Activated CD4-positive, CD25-positive, alpha-beta regulatory T cell treated with anti-CD3 and anti-CD28 coated beads, Interleukin-2, amount 50 U/mL, for 16 hours (primary cell): ENCODE results near the gene DDHD1.
"Not testable (repeated sequence)": the region's sequence is repeated elsewhere in the genome, so short reads cannot be mapped to it uniquely, and the experiment has no call there.

Experiments
- DNase-seq: peaks from one replicate; pipeline ENCODE4 v3.0.0-alpha.2; 2020; ENCODE audit warnings: low read depth, low spot score

Gene DDHD1

DNA sequence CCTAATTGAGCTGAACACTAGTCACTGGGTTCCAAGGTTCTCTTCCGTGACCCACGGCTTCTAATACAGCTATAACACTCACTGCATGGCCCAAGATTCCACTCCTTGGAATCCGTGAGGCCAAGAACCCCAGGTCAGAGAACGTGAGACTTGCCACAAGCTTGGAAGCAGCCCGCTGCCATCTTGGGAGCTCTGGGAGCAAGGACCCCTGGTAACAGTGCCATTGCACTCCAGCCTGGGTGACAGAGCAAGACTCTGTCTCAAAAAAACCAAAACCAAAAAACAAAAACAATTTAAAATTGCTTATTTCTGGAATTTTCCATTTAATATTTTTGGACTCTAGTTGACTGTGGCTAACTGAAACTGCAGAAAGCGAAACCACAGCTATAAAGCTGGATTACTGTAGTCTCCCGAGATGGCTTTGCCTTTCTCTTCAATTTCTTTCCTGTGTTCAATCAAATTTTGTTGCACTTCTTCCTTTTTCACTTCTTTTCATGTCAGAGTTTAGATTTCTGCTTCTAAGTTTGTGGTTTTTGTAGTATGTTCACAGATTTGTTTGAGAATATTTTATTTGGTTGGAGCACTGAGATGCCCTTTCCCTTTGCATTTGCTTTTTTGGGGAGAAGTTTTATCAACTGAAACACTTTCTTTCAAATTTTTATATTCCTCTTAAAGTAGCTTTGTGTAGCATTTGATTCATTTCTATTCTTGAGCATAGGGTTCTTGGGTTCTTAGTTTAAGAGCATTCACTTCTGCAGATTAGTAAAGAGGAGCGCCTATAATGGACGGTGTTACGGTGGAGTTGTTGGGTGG is 44.6 kb downstream of the DDHD1 start:
- no peak for DNase-seq

DNA sequence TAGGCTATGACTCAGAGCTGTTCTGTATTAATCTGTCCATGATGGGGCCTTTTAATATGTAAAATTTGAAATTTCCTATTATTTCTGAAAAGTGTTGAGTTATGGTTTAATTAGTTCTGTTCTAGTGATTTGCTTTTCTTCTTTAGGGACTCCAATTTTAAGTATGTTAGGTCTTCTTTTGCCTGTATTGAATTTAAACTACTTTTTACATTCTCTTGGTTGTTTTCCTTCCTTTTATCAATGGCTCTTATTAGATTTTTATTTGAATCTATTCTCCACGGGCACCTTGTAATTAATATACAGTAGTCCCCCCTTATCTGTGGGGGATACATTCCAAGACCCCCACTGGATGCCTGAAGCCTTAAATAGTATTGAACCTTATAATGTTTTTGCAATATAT is 46.4 kb downstream of the DDHD1 start:
- no peak for DNase-seq

DNA sequence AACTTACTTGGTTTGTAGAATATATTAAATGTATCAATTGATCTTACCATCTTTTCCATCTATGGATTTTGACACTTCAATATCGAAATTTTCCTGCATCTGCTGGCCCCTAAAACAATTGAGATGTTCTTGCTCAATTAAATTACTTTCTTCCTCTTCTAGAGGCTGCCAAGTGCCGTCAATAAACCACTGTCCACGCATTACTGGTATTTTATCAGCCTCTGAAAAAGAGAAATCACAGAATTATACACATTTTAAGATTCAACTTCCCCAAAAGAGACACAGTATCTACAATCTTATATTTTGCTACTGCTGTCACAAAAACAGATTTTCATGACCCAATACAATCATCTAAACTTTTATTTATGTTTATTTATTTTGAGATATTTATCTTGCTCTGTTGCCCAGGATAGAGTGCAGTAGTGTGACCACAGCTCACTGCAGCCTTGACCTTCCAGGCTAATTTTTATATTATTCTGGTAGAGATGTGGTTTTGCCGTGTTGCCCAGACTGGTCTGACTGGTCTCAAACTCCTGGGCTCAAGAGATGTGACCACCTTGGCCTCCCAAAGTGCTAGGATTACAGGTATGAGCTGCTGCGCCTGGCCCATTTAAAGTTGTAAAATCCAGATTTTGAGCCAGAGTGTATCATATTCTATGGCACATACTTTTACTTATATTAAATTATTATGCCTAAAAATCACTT is 49.3 kb downstream of the DDHD1 start:
- DNase-seq, result no peak

DNA sequence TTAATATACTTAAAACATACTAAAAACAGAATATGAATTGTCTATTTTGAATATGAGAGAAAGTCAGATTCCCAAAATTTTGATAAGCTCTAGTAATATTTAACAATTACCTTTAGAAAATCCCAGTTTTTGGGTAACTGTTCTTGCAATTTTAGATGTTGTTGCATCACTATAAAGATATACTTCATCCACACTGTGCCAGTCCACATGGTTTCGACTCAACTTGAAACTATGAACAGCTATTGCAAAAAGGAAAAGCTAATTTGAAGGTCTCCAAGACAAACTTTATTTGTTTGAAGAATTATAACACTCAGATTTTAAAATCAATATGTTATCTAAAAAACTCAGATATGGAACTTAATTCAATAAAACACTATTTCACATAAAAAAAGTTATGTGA is 59.9 kb downstream of the DDHD1 start:
- no peak for DNase-seq

DNA sequence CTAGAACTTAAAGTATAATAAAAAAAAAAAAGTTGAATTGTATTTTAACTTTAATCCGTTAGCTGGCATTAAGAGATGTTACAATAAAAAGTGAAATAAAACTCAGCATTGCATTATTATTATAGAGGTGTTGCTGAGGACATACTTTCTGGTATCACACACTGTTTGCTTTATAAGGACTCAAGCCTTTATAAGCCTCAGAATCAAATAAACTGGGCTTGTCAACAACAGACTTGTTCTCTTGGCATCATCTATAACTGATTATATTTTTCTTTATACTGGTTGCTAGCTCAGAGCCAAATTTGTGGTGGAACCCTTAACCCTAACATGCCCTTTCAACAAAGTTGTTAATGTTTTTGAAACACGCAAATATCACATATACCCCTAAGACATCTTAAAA is 62.3 kb downstream of the DDHD1 start:
- DNase-seq, result no peak

DNA sequence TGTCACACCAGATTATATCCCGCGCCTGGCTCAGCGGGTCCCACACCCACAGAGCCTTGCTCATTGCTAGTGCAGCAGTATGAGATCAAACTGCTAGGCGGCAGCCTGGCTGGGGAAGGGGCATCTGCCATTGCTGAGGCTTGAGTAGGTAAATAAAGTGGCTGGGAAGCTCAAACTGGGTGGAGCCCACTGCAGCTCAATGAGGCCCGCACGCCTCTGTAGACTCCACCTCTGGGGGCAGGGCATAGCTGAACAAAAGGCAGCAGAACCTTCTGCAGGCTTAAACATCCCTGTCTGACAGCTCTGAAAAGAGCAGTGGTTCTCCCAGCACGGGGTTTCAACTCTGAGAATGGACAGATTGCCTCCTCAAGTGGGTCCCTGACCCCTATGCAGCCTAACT is 68.2 kb downstream of the DDHD1 start:
- DNase-seq, result not testable (repeated sequence)

DNA sequence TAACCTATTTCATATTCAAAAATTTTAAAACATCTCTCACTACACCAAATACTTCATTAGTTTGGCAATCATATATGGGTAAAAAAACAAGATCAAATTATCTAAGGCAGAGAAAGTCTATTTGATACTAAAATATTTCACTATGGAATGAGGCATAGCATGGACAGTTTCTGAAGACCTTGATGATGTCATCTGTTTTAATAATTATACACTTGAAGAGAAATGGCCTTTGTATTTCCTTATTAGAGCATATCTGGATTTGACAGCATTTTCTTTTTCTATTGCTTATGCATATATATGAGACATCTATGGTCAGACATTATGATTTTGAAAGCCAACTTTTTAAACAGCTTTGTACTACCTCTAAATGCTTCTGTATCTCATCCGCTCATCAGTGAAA is 88.6 kb downstream of the DDHD1 start:
- no peak for DNase-seq

DNA sequence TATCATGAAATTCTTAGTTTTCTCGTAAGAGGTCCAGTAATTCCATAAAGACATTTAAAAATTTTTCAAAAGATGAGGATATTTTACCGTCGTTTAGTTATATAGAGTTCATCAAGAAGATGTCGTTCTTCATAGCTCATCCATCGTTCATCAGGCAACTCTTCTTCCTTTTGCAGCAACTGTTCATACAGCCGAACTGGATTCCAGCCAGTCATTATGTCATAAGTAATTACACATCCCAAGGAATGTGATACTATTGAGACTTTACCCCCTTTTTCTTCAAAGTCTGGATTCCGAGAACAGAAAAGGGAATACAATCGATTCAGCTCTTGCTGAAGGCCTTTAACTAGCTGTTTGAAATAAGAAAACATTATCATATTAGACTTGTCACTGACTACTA is 90.3 kb downstream of the DDHD1 start:
- no peak for DNase-seq

DNA sequence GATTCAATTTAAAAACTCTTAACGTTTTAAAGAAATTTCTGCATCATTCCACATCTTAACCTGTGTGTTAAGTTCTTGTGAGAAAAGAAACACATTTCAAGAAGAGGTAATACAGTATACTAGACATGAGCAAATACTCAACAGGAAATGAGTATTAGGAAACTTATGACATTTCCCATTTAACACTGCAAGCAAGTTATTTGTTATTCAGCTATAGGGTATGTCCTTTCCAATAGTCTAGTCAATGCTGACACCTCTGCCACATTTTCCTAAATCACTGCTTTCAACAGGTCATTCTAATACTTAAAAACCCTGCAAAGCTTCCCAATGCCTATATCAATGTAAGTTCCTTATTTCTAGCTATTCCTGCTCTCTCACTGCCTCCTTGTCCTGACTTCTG is 93.1 kb downstream of the DDHD1 start:
- DNase-seq, result no peak

DNA sequence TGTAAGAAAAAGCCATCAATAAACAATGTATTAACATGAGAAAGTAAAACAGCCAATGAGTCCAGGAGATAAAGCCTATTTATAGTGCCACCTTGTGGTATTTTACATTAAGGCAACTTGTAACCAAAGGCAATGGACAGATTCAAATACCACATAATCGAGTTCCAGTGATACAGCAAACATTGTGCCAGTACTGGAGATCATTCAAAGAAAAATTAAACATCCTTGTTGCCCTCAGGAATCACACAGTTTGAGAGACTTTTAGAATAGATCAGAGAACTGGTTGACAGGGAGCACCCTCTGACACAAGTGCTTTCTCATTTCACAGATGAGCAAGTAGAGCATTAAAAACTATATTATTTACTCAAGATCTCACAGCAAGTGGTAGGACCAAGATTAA is 98.1 kb downstream of the DDHD1 start:
- DNase-seq, result no peak

DNA sequence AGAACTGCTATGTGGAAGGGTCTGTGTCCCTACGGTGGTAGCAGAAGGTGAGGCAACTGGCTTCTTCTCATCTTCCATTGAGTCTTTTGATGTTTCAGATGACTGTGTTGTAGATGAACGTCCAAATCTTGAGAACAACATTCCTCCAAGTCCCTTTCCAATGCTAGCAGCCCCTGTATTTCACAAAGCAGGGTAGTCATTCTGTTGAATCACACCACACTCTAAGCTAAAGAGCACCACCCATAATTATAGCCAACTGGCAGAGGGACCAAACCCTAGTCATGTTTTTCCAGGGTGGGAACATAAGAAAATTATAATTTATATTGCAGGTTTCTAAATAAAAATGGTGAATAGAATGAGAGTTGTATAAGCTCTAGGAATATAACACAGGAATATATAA is 98.7 kb downstream of the DDHD1 start:
- no peak for DNase-seq

DNA sequence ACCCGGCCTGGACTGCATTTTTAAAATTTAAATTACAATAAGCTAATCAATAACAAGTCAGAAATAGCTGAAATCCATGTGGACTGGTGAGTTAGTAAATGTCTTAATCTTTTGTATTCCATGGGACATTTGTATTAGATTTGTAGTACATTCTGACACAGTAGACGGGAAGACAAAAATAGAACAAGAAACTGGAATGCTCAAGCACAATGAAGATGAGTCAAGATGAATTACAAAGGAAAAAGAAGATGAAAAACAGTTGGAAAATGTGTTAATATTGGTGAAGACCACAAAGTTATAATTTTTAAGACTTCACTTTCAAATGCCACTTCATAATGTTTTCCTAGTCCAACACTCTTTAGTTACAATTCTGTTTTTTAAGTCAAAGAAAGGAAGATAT is 104.5 kb downstream of the DDHD1 start:
- no peak for DNase-seq

DNA sequence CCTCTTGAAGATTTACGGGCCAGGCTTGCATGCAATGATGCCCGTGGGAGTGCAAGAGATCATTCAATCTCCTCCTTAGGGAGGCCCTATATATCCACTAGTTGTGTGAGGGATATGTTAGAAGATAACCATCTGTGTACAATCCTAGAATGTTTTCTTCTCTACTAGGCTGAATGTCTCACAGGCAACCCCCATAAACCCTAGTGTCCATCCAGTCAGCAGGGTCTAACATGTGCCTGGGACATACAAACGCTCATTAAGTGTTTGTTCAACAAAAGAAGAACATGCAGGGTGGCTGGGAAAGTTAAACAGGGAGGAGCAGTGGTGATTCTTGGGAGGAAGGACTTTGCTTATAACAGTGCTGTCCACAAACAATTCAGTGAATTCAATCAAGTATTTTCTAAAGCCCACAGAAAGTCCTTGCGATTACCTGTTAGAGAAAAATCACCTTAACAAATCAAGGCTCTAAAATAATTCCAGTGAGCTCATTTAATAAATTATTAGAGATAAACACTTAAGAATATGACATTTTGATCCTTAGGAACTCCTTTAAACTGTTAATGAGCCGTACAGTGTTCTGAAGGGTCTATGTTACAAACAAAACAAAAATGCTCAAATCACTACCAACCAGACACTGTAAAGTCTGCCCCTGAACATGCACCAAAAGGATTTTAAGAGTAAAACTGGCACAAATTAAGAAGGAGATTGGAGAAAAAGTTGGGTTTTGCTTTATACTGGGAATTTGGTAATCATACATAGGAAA is 105.6 kb downstream of the DDHD1 start:
- no peak for DNase-seq

DNA sequence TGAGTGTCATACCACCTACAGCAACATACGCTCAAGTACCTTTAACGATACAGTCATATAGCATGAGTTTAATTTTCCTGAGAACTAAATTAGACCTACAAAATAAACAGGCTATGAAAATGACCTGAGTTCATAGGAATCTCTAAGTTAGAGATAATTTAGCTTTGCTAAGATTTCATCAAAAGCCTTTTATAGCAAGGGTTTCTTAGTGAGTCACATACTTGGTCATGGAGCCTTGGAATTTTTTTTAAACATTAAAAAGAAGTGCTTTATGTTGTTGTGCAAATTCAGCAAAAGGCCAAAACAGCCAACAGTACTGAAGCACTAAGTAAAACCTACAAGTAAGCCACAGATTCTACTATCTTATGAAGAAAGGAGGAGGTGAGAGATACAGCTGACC is 108.6 kb downstream of the DDHD1 start:
- DNase-seq, result no peak

DNA sequence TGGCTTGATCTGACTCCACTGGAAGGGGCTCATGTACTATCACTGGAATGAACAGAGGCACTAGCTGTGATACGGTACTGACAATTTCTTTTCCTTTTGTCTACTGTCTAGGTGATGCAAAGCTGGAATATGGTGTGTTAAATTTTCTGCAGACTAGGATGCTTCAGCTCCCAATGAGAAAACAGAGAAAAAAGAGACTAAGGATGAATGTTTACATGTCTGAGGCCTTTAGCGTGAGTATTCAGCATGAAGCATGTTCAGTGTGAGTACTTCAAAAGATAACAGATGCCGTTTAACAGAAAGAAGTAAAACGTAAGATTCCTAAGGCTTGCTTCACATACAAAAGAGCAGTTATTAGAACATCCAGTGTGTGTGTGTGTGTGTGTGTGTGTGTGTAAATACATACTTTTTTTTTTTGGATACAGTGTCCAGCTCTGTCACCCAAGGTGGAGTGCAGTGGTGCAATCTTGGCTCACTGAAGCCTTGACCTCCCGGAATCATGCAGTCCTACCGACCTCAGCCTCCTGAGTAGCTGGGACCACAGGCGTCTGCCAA is 110.0 kb downstream of the DDHD1 start:
- no peak for DNase-seq

DNA sequence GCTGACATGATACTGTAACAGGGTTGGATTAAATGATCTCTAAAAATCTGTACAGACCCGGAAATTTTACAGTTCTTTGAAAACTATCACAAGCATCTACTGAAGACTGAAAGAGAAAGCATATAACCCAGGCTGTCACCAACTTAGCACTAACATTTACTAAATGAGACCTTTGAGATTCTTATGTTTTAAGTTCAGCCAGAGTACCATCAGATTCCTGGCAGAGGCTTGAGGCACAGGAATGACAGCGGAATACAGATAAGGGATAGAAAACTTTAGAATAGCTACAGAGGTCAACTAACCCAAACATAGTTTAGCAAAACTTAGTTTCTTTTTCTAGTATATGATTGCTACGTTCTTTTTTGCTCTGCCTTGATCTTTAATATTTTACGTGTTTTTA is 110.6 kb downstream of the DDHD1 start:
- no peak for DNase-seq

DNA sequence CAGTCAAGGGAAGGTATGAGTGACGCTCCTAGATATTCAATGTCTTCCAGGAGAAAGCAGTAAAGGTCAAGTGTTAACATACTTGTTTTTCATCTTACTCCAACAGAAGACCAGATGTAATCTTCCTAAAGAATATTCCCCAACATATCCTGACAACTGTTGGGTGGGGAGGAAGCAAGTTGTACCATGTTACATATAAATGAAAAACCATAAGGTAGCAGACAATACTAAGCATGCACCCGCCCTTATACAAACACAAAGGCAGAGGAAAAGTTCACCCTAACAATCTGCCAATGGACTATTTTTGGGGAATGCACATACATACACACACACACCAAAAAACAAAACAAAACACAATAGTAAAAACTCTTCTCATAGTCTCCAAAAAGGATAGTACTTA is 112.1 kb downstream of the DDHD1 start:
- DNase-seq, result no peak

DNA sequence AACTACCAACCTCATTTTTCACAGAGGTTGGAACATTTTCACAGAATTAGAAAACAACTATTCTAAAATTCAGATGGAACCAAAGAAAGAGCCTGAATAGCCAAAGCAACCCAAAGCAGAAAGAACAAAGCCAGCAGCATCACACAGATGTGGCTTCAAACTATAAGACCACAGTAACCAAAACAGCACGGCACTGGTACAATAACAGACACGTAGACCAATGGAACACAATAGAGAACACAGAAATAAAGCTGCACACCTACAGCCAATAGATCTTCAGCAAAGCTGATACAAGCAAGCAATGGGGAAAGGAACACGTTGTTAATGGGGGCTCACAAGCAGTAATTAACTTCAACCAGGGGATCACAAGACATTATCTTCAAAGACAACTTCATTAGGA is 114.5 kb downstream of the DDHD1 start:
- DNase-seq, result no peak

DNA sequence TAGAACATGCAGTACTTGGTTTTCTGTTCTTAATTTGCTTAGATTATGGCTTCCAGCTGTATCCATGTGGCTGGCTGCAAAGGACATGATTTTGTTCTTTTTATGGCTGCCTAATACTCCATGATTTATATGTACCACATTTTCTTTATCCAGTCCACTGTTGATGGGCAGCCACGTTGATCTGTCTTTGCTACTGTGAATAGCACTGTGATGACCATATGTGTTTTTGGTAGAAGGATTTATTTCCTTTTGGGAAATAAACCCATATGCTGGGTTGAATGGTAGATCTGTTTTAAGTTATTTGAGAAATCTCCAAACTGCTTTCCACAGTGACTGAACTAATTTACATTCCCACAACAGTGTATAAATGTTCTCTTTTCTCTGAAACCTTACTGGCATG is 116.1 kb downstream of the DDHD1 start:
- no peak for DNase-seq

DNA sequence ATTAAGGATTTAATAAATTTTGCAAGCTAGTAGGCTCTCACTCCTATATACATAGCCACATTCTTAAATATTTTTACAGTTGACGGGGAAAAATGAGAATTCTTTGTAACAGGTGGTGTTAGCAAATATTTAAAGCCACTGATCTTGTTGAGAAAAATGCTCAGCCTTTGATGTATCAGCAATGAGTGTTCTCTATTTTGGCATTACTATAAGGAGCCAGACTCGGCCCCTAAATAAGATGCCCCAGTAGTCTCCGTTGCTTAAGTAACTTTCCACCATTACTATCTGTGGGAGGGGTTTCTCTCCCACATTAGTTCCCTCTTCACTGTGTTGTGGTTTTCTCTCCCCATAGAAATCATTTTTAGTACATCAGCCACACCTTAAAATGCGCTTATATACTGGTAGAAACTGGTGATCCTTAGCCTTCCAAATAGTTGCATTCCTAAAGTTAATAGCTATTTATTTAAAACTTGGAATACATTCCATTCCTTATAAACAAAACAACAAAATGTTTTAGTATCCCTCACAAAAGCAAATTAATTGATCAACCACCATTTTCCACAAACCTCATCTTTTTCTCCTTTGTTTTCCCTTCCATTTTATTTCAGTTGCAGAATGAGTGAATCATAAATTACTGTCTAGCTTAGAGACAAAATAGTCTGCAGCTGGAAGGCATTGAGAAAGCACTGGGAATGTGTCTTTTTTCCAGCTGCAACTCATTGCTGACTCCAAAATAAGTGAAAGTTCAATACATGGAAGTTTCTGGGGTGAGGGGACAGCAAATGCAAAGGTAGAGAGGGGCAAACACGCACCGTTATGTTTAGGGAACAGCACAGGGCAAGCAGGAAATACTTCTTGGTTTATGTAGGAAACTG is 117.5 kb downstream of the DDHD1 start:
- DNase-seq, result no peak

DNA sequence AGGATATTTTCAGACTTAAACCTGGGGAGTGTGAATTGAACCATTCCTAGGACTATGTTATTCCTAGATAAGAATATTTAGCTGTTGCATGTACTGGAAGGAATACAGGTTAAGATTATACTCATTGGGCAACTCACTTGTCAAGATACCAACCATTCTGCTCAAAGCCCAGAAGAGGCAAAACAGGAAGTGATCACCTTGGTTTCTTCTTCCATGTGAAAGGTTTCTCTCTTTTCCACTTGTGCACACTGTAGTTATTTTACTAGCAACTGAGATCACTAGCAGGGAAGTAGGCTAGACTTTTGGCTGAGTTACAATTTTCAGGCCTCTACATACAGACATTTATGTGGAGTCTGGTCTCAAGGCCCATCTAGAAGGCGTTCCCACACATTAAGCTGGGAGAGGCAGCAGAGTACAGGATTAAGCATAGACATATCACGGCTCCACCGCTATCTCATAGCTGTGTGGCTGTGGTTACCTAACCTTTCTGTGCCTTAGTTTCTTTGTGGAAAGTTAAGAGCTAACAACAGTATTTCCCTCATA is 118.4 kb downstream of the DDHD1 start:
- DNase-seq, result no peak
